ENCODE results near the gene ZNF768.

DNA sequence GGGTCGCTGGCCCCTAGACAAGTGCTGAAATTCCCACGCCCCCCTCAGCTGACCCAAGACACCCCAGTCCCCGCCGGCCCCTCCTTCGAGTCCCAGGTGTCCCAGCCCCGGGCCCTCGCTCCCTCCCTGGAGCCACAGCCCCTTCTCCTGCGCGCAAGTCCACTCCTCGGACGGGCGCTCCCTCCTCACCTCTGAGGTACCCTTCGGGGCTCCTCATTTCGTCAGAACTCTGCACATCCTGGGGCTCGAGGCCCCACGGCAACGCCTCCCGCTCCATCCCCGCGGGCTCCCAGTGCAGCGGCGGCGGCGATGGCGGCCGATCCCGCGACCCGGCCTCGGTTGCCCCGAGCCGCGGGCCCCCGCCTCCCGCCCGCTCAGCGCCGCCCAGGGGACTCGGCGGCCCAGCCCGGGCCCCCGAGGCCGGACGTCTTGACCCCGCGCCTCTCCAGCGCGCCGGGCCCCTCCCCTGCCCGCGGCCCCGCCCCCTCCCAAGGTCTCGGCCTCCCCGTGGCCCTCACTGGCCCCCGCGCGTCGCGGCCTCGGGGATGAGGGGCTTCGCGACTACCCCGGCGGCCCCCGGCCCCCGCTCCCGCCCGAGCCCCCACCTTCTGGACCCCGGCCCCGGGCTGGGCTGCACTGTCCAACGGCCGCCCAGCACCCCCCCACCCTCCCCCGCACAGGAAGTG, at the start of gene ZNF768:
- TF ChIP-seq CTCF (IDR thresholded peaks at IDR 0.05) (no peak), EZH2phosphoT487 (IDR thresholded peaks at IDR 0.05) (no peak)

All from neural progenitor cell (in vitro differentiated cells).